PC-3 (cell line): ENCODE measurements around the gene TMC6. TPM values are rescaled to one million over a fixed set of nuclear protein-coding genes. Genes with fewer than 3 reads are reported as not detected.

Experiments used
- ATAC-seq: fragments of 200-7000 bp; cut with Tn5 transposase; 2 replicates; pipeline ENCODE4 v1.9.1; 2020; ENCODE audit warnings: mild to moderate bottlenecking, moderate library complexity
- BruUV-seq: library from RNA; stranded (reverse); fragments of 400-500 nt; replicated peaks from 2 replicates; lab custom pipeline; 2021; lab: Mats Ljungman, UMichigan
- CTCF ChIA-PET: fragments of 300-600 bp; sonication (Branson Sonifier 250); formaldehyde crosslinking; loops from one replicate; lab custom pipeline; 2022; ENCODE audit warnings: antibody characterized with exemption; lab: Charles Lee
- POLR2A ChIA-PET: fragments of 300-600 bp; sonication (Branson Sonifier 250); formaldehyde crosslinking; loops from one replicate; lab custom pipeline; 2022; ENCODE audit warnings: antibody characterized with exemption; ENCODE audit not compliant: unreplicated experiment; lab: Charles Lee
- DNase-seq: peaks from one replicate; pipeline ENCODE4 v3.0.0-alpha.2; 2015
- H2AFZ ChIP-seq: fragments of 300-600 bp; sonication (generic); 2 replicates; pipeline ENCODE4 v1.6.0; 2016; ENCODE audit warnings: antibody characterized with exemption, low read length
- H3F3A ChIP-seq: fragments of 300-600 bp; sonication (generic); one replicate; pipeline ENCODE4 v1.6.0; 2017; ENCODE audit warnings: antibody characterized with exemption, low read length, control low read depth, mild to moderate bottlenecking; ENCODE audit not compliant: unreplicated experiment
- H3K27ac ChIP-seq: fragments of 300-600 bp; sonication (generic); 2 replicates; pipeline ENCODE4 v1.5.1; 2016; ENCODE audit warnings: mild to moderate bottlenecking, low read length
- H3K27me3 ChIP-seq: fragments of 300-600 bp; sonication (generic); 2 replicates; pipeline ENCODE4 v1.6.1; 2016; ENCODE audit warnings: low read length, mixed read lengths
- H3K36me3 ChIP-seq: fragments of 300-600 bp; sonication (generic); 2 replicates; pipeline ENCODE4 v1.6.1; 2016; ENCODE audit warnings: low read depth, mixed run types, low read length, mixed read lengths
- H3K4me1 ChIP-seq: fragments of 300-600 bp; sonication (generic); 2 replicates; pipeline ENCODE4 v1.5.1; 2016; ENCODE audit warnings: low read length; ENCODE audit not compliant: insufficient read depth
- H3K4me2 ChIP-seq: fragments of 300-600 bp; sonication (generic); 2 replicates; pipeline ENCODE4 v1.6.0; 2016; ENCODE audit warnings: low read length
- H3K4me3 ChIP-seq: fragments of 300-600 bp; sonication (generic); 2 replicates; pipeline ENCODE4 v1.5.1; 2016; ENCODE audit warnings: mild to moderate bottlenecking, low read length, mixed read lengths
- H3K79me2 ChIP-seq: fragments of 300-600 bp; sonication (generic); 2 replicates; pipeline ENCODE4 v1.6.1; 2017; ENCODE audit warnings: low read length, mixed read lengths
- H3K9ac ChIP-seq: fragments of 300-600 bp; sonication (generic); 2 replicates; pipeline ENCODE4 v1.6.0; 2016; ENCODE audit warnings: mild to moderate bottlenecking, low read length
- H3K9me2 ChIP-seq: fragments of 300-600 bp; sonication (generic); replicated peaks from 2 replicates; pipeline ENCODE4 v1.6.1; 2016; ENCODE audit warnings: mixed run types, low read length, mixed read lengths
- H3K9me3 ChIP-seq: fragments of 300-600 bp; sonication (generic); 2 replicates; pipeline ENCODE4 v1.6.1; 2016; ENCODE audit warnings: low read length, mixed read lengths
- H4K20me1 ChIP-seq: fragments of 300-600 bp; sonication (generic); 2 replicates; pipeline ENCODE4 v1.6.1; 2016; ENCODE audit warnings: low read length, mixed read lengths
- CTCF ChIP-seq: fragments of 300-600 bp; sonication (generic); conservative IDR thresholded peaks from 2 replicates; pipeline ENCODE4 v1.5.1; 2017; ENCODE audit warnings: antibody characterized with exemption, low read depth, mild to moderate bottlenecking, low read length
- EZH2 ChIP-seq: fragments of 300-600 bp; sonication (generic); IDR thresholded peaks from one replicate; pipeline ENCODE4 v1.6.1; 2017; ENCODE audit warnings: antibody characterized with exemption, mild to moderate bottlenecking, low read length; ENCODE audit not compliant: unreplicated experiment
- EZH2phosphoT487 ChIP-seq: fragments of 300-600 bp; sonication (generic); IDR thresholded peaks from 2 replicates; pipeline ENCODE4 v1.6.1; 2018; ENCODE audit warnings: mild to moderate bottlenecking, antibody characterized with exemption, low read length, borderline replicate concordance
- intact Hi-C: fragments of 100-400 bp; cut with micrococcal nuclease; formaldehyde crosslinking; loops from 2 replicates; pipeline ENCODE4 v1.9.0; 2023
- total RNA-seq: library from RNA; depleted of rRNA; stranded (reverse); fragments of >200 nt; gene quantifications from 2 replicates; pipeline ENCODE4 v1.2.3, GENCODE V29; 2014

Gene TMC6
- total RNA-seq, 1 experiment from 2014 or later: 97.3 TPM

DNA sequence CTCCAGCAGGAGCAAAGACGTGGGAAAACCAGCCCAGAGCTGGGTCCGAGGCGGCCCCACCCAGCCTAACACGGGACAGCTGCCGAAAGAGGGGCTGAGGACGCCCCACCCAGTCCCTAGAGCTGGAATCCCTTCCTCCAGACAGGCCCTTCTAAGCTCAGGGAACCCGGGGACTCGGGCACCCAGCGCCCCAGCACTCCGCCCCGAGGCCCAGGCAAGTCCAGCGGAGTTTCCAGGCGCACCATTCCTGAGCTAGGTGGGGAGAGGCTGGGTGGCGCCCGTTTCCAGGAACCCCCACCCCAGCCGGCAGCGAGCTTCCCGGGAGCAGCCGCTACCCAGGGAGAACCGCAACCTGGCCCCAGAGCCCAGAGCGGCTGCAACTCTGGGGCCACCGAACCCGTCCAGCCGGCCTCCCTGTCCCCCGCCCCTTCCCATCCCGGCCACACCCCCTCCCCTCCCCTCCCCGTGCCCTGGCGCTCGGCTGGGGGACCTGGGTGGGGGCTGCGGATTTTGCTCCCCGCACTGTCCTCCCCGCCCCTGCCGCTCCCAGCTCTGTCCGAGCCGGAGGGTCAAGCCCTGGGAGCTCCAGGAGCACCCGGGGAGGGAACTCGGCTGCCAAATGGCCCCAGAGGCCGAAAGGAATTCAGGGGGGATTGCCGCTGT is 536 bp downstream of the TMC6 start:
- CTCF ChIA-PET: interaction anchor here (0.6 to 1.6 kb wide), 4 partner anchors 12 to 123 kb away, joined by 3 to 4 read pairs (median 4); no protein-coding TSS in a partner anchor
- DNase-seq: peak; percentile 57
- intact Hi-C loops: loop anchor here (1.0 to 2.0 kb wide), 2 partner anchors 40 to 59 kb away; partner anchors contain the start of genes AFMID, SYNGR2 and TK1

DNA sequence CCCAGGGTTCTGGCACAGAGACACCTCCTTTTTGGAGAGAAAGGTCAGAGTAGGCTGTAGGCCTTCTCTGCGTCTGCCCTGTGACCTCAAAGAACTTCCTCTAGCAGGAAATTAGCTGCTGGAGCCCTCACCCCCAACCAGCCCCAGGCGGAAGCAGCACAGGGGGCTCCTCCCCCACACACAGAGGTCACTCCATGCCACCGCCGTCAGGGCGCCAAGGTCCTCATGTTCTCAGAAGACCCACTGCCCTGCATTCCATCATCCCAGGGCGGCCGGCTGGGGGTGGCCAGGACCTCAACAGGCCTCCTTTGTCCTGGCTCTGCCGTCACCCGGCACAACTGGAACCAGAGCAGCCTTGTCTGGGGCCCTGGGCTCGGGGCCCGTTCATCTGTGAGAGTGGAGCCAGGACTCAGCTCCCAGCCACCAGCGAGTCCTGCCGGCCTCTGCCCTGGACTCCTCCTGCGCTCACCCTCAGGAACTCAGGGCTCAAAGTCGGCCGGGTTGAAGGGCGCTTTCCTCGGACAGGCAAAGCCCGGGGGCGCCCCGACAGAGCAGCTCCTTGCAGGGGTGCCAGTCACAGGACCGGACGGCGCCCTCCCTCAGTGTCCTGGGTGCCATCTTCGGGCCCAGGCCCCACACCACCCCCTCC is 1.2 kb downstream of the TMC6 start:
- H3K4me2 ChIP-seq: peak overlapping the region; percentile 99
- H2AFZ ChIP-seq: peak overlapping the region; percentile 79
- ATAC-seq: peak; percentile 13
- peaks cover 15% of the 10 kb centered on the region; the same call in 1 of the 2 replicates for H3K36me3 ChIP-seq
- ChIA-PET POLR2A (no interaction called here), CTCF (interaction anchor here (0.7 to 1.6 kb wide), 3 partner anchors 13 to 124 kb away, joined by 3 to 4 read pairs (median 3); no protein-coding TSS in a partner anchor)
- no peaks in the 10 kb centered on the region for H3F3A ChIP-seq
- H3K9me2 ChIP-seq: no peaks in the 10 kb centered on the region
- peaks cover 22% of the 10 kb centered on the region for H3K4me1 ChIP-seq
- no peaks in the 10 kb centered on the region for H4K20me1 ChIP-seq
- intact Hi-C loops: no loop called here
- no peaks in the 10 kb centered on the region for H3K27me3 ChIP-seq
- peak overlapping the region; percentile 79 for H3K27ac ChIP-seq
- TF ChIP-seq CTCF (no peak), EZH2 (no peak), EZH2phosphoT487 (no peak)
- peak; percentile 24 for DNase-seq
- no TSS peak for BruUV-seq
- peak overlapping the region; percentile 83 for H3K9ac ChIP-seq
- H3K79me2 ChIP-seq: peaks cover 23% of the 10 kb centered on the region
- H3K9me3 ChIP-seq: no peaks in the 10 kb centered on the region
- H3K4me3 ChIP-seq: peak overlapping the region; percentile 95

More for the DNA sequence above, 536 bp downstream of the TMC6 start:
- Histone ChIP-seq H3K27ac (peak overlapping the region; percentile 79), H3K4me1 (peaks cover 27% of the 10 kb centered on the region), H3K79me2 (peaks cover 23% of the 10 kb centered on the region), H3K4me2 (peak overlapping the region; percentile 99), H2AFZ (peak overlapping the region; percentile 79), H3K9me3 (no peaks in the 10 kb centered on the region), H3K9ac (peak overlapping the region; percentile 83), H3K4me3 (peak overlapping the region; percentile 95), H3K36me3 (peaks cover 13% of the 10 kb centered on the region; the same call in 1 of the 2 replicates), H3F3A (no peaks in the 10 kb centered on the region), H3K27me3 (no peaks in the 10 kb centered on the region), H4K20me1 (no peaks in the 10 kb centered on the region), H3K9me2 (no peaks in the 10 kb centered on the region)
- TF ChIP-seq CTCF (no peak), EZH2 (no peak), EZH2phosphoT487 (no peak)
- ATAC-seq: peak; percentile 45
- TSS peak; percentile 63 for BruUV-seq
- POLR2A ChIA-PET: interaction anchor here (0.5 to 1.4 kb wide), 3 partner anchors 12 to 42 kb away, joined by 5 to 27 read pairs (median 16); no protein-coding TSS in a partner anchor
